Lung (tissue), 12 donors: ENCODE data around the gene MYBBP1A. TPM values are rescaled to one million over a fixed set of nuclear protein-coding genes. Genes with fewer than 3 reads are reported as not detected.

ENCODE experiments used
- ATAC-seq: fragments of 200-7000 bp; cut with Tn5 transposase; one replicate; pipeline ENCODE4 v1.9.1; 2020; ENCODE audit warnings: moderate number of reproducible peaks; ENCODE audit not compliant: insufficient read depth, low FRiP score
- DNase-seq, 3 donors: peaks; one replicate each; pipeline ENCODE4 v3.0.0-alpha.2; 2013 to 2017
- H3K27ac ChIP-seq, 2 donors: one replicate each; pipeline ENCODE4 v1.5.1; 2013; ENCODE audit warnings: mild to moderate bottlenecking in 2 of 2, moderate library complexity in 2 of 2, control low read depth in 1 of 2, inconsistent platforms in 1 of 2, low read depth in 1 of 2, low read length in 1 of 2
- H3K27me3 ChIP-seq, 3 donors: one replicate each; pipeline ENCODE4 v1.5.1; 2013; ENCODE audit warnings: low read length in 2 of 3; ENCODE audit not compliant: control insufficient read depth in 3 of 3, insufficient read depth in 3 of 3
- H3K36me3 ChIP-seq, 4 donors: one replicate each; pipeline ENCODE4 v1.5.1; 2013; ENCODE audit warnings: low read length in 4 of 4, mild to moderate bottlenecking in 1 of 4, moderate library complexity in 1 of 4; ENCODE audit not compliant: control insufficient read depth in 4 of 4, insufficient read depth in 4 of 4
- H3K4me1 ChIP-seq, 5 donors: one replicate each; pipeline ENCODE4 v1.5.1; 2013; ENCODE audit warnings: low read length in 5 of 5, mild to moderate bottlenecking in 2 of 5, moderate library complexity in 1 of 5; ENCODE audit not compliant: control insufficient read depth in 5 of 5, insufficient read depth in 5 of 5
- H3K4me3 ChIP-seq: one replicate; pipeline ENCODE4 v1.5.1; 2013; ENCODE audit warnings: mild to moderate bottlenecking, control low read depth, moderate library complexity
- H3K9ac ChIP-seq, 2 donors: one replicate each; pipeline ENCODE4 v1.5.1; 2013; ENCODE audit warnings: low read length in 2 of 2, control low read depth in 1 of 2; ENCODE audit not compliant: insufficient read depth in 1 of 2
- H3K9me3 ChIP-seq, 4 donors: one replicate each; pipeline ENCODE4 v1.5.1; 2013; ENCODE audit warnings: low read length in 3 of 4, mild to moderate bottlenecking in 1 of 4, moderate library complexity in 1 of 4; ENCODE audit not compliant: control insufficient read depth in 4 of 4, insufficient read depth in 3 of 4
- WGBS, 2 donors: extraction: QIAGEN DNeasy Blood & Tissue Kit; methylation state at CpG; one replicate each; pipeline ENCODE4 v1.1.7; 2013; 5-methylcytosine and 5-hydroxymethylcytosine counted together
- polyA plus RNA-seq, 2 donors: library from polyadenylated mRNA; stranded (reverse); fragments of 200-250 nt; gene quantifications; one replicate each; pipeline ENCODE4 v1.2.1, GENCODE V29; 2013
- total RNA-seq, 2 donors: library from RNA; depleted of rRNA in 1 of 2; stranded (reverse); fragments of >200 nt in 1 of 2; gene quantifications; one replicate each; pipeline ENCODE4 v1.2.1, GENCODE V29; 2014 to 2021
- TF ChIP-seq, protein P1 (sequence below): IDR thresholded peaks from 2 replicates; pipeline ENCODE4 v1.5.1; 2012; ENCODE audit warnings: mild to moderate bottlenecking; ENCODE audit errors: control extremely low read depth, extremely low read depth
- donor health status: control.
- donor health status: control.
- donor health status: Bipolar disorder and iron deficiency.
- donor health status: healthy.
- donor health status: DM: yes; HTN: yes; CAD: no.

MYBBP1A gene
- total and polyA plus RNA-seq, 4 donors, result 21.2 to 71.7 (median 34.4) TPM

- DNase-seq (no peak), ATAC-seq (no peak)
- Histone ChIP-seq H3K9me3 (no peaks in the 10 kb centered on the region), H3K36me3 (peaks cover 0 to 6% (median 0%) of the 10 kb centered on the region in 4 donors), H3K9ac (no peak overlapping the region), H3K27me3 (no peaks in the 10 kb centered on the region), H3K4me1 (peaks cover 0 to 52% (median 7%) of the 10 kb centered on the region in 5 donors), H3K4me3 (no peak overlapping the region), H3K27ac (no peak overlapping the region)
- 89 to 96% methylated on average over 14 of the region's 14 CpGs for WGBS, 2 donors
- TF ChIP-seq, protein P1, sequence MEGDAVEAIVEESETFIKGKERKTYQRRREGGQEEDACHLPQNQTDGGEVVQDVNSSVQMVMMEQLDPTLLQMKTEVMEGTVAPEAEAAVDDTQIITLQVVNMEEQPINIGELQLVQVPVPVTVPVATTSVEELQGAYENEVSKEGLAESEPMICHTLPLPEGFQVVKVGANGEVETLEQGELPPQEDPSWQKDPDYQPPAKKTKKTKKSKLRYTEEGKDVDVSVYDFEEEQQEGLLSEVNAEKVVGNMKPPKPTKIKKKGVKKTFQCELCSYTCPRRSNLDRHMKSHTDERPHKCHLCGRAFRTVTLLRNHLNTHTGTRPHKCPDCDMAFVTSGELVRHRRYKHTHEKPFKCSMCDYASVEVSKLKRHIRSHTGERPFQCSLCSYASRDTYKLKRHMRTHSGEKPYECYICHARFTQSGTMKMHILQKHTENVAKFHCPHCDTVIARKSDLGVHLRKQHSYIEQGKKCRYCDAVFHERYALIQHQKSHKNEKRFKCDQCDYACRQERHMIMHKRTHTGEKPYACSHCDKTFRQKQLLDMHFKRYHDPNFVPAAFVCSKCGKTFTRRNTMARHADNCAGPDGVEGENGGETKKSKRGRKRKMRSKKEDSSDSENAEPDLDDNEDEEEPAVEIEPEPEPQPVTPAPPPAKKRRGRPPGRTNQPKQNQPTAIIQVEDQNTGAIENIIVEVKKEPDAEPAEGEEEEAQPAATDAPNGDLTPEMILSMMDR, result no peak
These were observed 37.8 kb upstream of the MYBBP1A start for GRCh38 chr17:4593021-4593421.

DNA sequence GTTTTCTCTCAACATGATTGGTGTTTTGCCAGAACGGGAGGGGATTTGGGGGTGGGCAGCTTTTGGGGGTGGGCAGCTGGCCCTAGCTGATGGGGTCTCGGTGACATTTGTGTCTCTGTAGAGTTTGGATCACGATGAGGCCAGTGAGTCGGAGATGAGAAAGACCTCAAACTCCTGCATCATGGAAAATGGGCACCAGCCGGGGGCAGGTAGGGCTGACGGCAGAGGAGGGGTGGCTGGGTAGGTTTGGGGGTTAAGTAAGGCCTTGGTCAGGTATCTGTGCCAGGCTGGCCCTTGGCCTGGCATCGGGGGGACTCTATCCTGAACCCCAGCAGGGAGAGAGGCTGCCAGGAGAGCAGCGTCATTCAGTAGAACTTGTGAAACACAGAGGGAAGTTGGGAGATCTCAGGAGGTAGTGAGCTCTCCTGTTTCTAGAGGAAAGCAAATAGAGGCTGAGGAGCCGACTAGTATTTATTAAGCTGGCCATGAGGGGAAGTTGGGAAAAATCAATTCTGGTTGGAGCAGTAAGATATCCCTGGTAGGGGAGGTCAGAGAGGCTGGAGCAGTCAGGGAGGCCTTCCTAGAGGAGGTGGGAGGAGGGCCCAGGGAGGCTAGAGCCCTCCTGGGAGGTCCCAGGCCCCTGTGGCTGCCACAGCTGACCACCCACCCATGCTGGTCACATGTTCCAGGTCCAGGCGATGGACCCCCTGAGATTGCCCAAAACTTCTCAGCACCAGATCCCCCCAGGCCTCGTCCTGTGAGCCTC, 37.2 kb upstream of the MYBBP1A start:
- 85 to 89% methylated on average over 11 of the region's 11 CpGs for WGBS, 2 donors
- ATAC-seq, result no peak
- Histone ChIP-seq H3K4me1 (peaks cover 0 to 52% (median 4%) of the 10 kb centered on the region in 5 donors), H3K4me3 (no peak overlapping the region), H3K9ac (no peak overlapping the region), H3K36me3 (peaks cover 0 to 5% (median 0%) of the 10 kb centered on the region in 4 donors), H3K9me3 (no peaks in the 10 kb centered on the region), H3K27ac (no peak overlapping the region), H3K27me3 (no peaks in the 10 kb centered on the region)
- no peak for DNase-seq
- TF ChIP-seq, protein P1, result no peak

- Histone ChIP-seq H3K4me1 (peaks cover 0 to 57% (median 9%) of the 10 kb centered on the region in 5 donors), H3K27me3 (no peaks in the 10 kb centered on the region), H3K27ac (peak overlapping the region in 1 of 2 donors; percentile 2), H3K9me3 (no peaks in the 10 kb centered on the region), H3K9ac (no peak overlapping the region), H3K4me3 (no peak overlapping the region), H3K36me3 (no peaks in the 10 kb centered on the region)
- peak; percentile 28 for ATAC-seq
- peak in 2 of 3 donors; percentile 55 to 59 for DNase-seq
- 71 to 81% methylated on average over 12 of the region's 12 CpGs for WGBS, 2 donors
- TF ChIP-seq, protein P1, result no peak
These were observed 36.3 kb upstream of the MYBBP1A start for GRCh38 chr17:4591529-4591928.
